Loucy (cell line): ENCODE measurements around the gene ANKFY1.
A peak's percentile ranks its signal among the peaks of the same experiment; 100 is the strongest.

Experiments
- H2AFZ ChIP-seq: fragments of 200-600 bp; sonication (generic); 2 replicates; pipeline ENCODE4 v1.6.0; 2016; ENCODE audit warnings: antibody characterized with exemption, mild to moderate bottlenecking, low read length, moderate library complexity
- H3F3A ChIP-seq: fragments of 200-600 bp; 2 replicates; pipeline ENCODE4 v1.6.0; 2016; ENCODE audit warnings: antibody characterized with exemption, low read depth, mild to moderate bottlenecking
- H3K27me3 ChIP-seq: fragments of 200-600 bp; sonication (generic); 2 replicates; pipeline ENCODE4 v1.6.1; 2014; ENCODE audit warnings: low read length, mild to moderate bottlenecking; ENCODE audit not compliant: insufficient read depth, poor library complexity, severe bottlenecking
- H3K36me3 ChIP-seq: fragments of 200-600 bp; sonication (generic); 2 replicates; pipeline ENCODE4 v1.6.1; 2016; ENCODE audit warnings: low read length; ENCODE audit not compliant: insufficient read depth
- H3K4me1 ChIP-seq: fragments of 200-600 bp; sonication (generic); 2 replicates; pipeline ENCODE4 v1.5.1; 2014; ENCODE audit warnings: low read length, mild to moderate bottlenecking; ENCODE audit not compliant: insufficient read depth, poor library complexity, severe bottlenecking
- H3K4me2 ChIP-seq: fragments of 200-600 bp; sonication (generic); 2 replicates; pipeline ENCODE4 v1.6.0; 2014; ENCODE audit warnings: antibody characterized with exemption, low read length, low read depth, mild to moderate bottlenecking; ENCODE audit not compliant: poor library complexity, severe bottlenecking
- H3K4me3 ChIP-seq: fragments of 200-600 bp; sonication (generic); 2 replicates; pipeline ENCODE4 v1.5.1; 2014; ENCODE audit warnings: low read length, mild to moderate bottlenecking, mixed read lengths; ENCODE audit not compliant: poor library complexity, severe bottlenecking
- H3K79me2 ChIP-seq: fragments of 200-600 bp; sonication (generic); 2 replicates; pipeline ENCODE4 v1.6.1; 2014; ENCODE audit warnings: low read length; ENCODE audit not compliant: insufficient read depth
- H3K9ac ChIP-seq: fragments of 200-600 bp; sonication (generic); 2 replicates; pipeline ENCODE4 v1.6.0; 2014; ENCODE audit warnings: mild to moderate bottlenecking, low read depth, low read length, moderate library complexity; ENCODE audit not compliant: poor library complexity, severe bottlenecking
- H3K9me2 ChIP-seq: fragments of 200-600 bp; sonication (generic); replicated peaks from 2 replicates; pipeline ENCODE4 v1.6.1; 2016; ENCODE audit warnings: low read depth, low read length, mixed read lengths
- H3K9me3 ChIP-seq: fragments of 200-600 bp; sonication (generic); 2 replicates; pipeline ENCODE4 v1.6.1; 2014; ENCODE audit warnings: mild to moderate bottlenecking, antibody characterized with exemption, low read length, low read depth; ENCODE audit not compliant: insufficient read depth
- H4K20me1 ChIP-seq: fragments of 200-600 bp; sonication (generic); 2 replicates; pipeline ENCODE4 v1.6.0; 2014; ENCODE audit warnings: antibody characterized with exemption, low read length, mild to moderate bottlenecking; ENCODE audit not compliant: insufficient read depth, poor library complexity, severe bottlenecking
- CTCF ChIP-seq: fragments of 200-600 bp; sonication (generic); conservative IDR thresholded peaks from 2 replicates; pipeline ENCODE4 v1.5.1; 2014; ENCODE audit warnings: mild to moderate bottlenecking, antibody characterized with exemption, low read length
- EZH2phosphoT487 ChIP-seq: fragments of 200-600 bp; IDR thresholded peaks from 2 replicates; pipeline ENCODE4 v1.6.1; 2018; ENCODE audit warnings: antibody characterized with exemption, mild to moderate bottlenecking, moderate library complexity, borderline replicate concordance

ANKFY1 gene

GRCh38 chr17:4175921-4176807, 87.6 kb downstream of the ANKFY1 start:
- Histone ChIP-seq H3K9me3 (no peaks in the 10 kb centered on the region), H3F3A (peaks cover 17% of the 10 kb centered on the region; the same call in 1 of the 2 replicates), H3K36me3 (peaks cover 69% of the 10 kb centered on the region; the same call in 1 of the 2 replicates)

GRCh38 chr17:4174556-4174955, 89.2 kb downstream of the ANKFY1 start:
- Histone ChIP-seq H3K9me2 (no peaks in the 10 kb centered on the region), H3K79me2 (no peaks in the 10 kb centered on the region), H3K4me1 (peaks cover 35% of the 10 kb centered on the region), H3K27me3 (no peaks in the 10 kb centered on the region), H3K4me2 (peak overlapping the region; percentile 91), H4K20me1 (no peaks in the 10 kb centered on the region), H2AFZ (no peak overlapping the region), H3K36me3 (peaks cover 78% of the 10 kb centered on the region; the same call in 1 of the 2 replicates), H3K4me3 (no peak overlapping the region), H3K9ac (peak overlapping the region; percentile 82), H3F3A (peaks cover 17% of the 10 kb centered on the region; the same call in 1 of the 2 replicates), H3K9me3 (no peaks in the 10 kb centered on the region)
- no peak for TF ChIP-seq CTCF
- no peak for TF ChIP-seq EZH2phosphoT487

More at GRCh38 chr17:4175921-4176807, 87.6 kb downstream of the ANKFY1 start:
- Histone ChIP-seq H3K4me1 (peaks cover 35% of the 10 kb centered on the region), H3K9me2 (no peaks in the 10 kb centered on the region), H3K9ac (peak overlapping the region; percentile 82), H2AFZ (no peak overlapping the region; the same call in 1 of the 2 replicates), H3K79me2 (no peaks in the 10 kb centered on the region), H3K4me2 (peak overlapping the region; percentile 91), H3K4me3 (peak overlapping the region; percentile 72), H4K20me1 (no peaks in the 10 kb centered on the region), H3K27me3 (no peaks in the 10 kb centered on the region)
- TF ChIP-seq EZH2phosphoT487 (no peak), CTCF (no peak)

GRCh38 chr17:4173781-4174180, 90.0 kb downstream of the ANKFY1 start:
- Histone ChIP-seq H3K27me3 (no peaks in the 10 kb centered on the region), H3K4me1 (peaks cover 35% of the 10 kb centered on the region), H3K4me2 (no peak overlapping the region), H3K9ac (no peak overlapping the region), H3K36me3 (peaks cover 78% of the 10 kb centered on the region; the same call in 1 of the 2 replicates), H3K9me3 (no peaks in the 10 kb centered on the region), H2AFZ (no peak overlapping the region), H3K4me3 (no peak overlapping the region), H3F3A (peaks cover 17% of the 10 kb centered on the region; the same call in 1 of the 2 replicates), H3K9me2 (no peaks in the 10 kb centered on the region), H3K79me2 (no peaks in the 10 kb centered on the region), H4K20me1 (no peaks in the 10 kb centered on the region)
- TF ChIP-seq CTCF: no peak
